GM12878 (cell line): ENCODE measurements around the gene GTPBP1. TPM values are rescaled to one million over a fixed set of nuclear protein-coding genes. Genes with fewer than 3 reads are reported as not detected.
A peak's percentile ranks its signal among the peaks of the same experiment; 100 is the strongest.

Experiments
- ATAC-seq: fragments of 200-7000 bp; cut with Tn5 transposase; 3 replicates; pipeline ENCODE4 v1.9.1; 2020; ENCODE audit warnings: mild to moderate bottlenecking, moderate library complexity
- BruUV-seq: library from RNA; stranded (reverse); fragments of 400-500 nt; replicated peaks from 2 replicates; lab custom pipeline; 2021; lab: Mats Ljungman, UMichigan
- CTCF ChIA-PET: fragments of 300-600 bp; sonication (Branson Sonifier 250); formaldehyde crosslinking; extraction: SDS; loops from one replicate; lab custom pipeline; 2021; ENCODE audit warnings: inconsistent platforms; lab: Yijun Ruan, JAX
- POLR2A ChIA-PET: fragments of 350-600 bp; formaldehyde crosslinking; extraction: SDS; loops from one replicate; lab custom pipeline; 2021; ENCODE audit warnings: inconsistent platforms; lab: Charles Lee
- RAD21 ChIA-PET: fragments of 300-600 bp; sonication (Branson Sonifier 250); formaldehyde crosslinking; loops from one replicate; lab custom pipeline; 2023; ENCODE audit warnings: antibody characterized with exemption; ENCODE audit not compliant: unreplicated experiment; lab: Charles Lee
- SMC1A ChIA-PET: fragments of 300-600 bp; sonication (Branson Sonifier 250); formaldehyde crosslinking; loops from one replicate; lab custom pipeline; 2023; ENCODE audit not compliant: unreplicated experiment, uncharacterized antibody; lab: Charles Lee
- DNase-seq: peaks from one replicate; pipeline ENCODE4 v3.0.0-alpha.2; 2011; ENCODE audit warnings: low read depth, low spot score
- FAIRE-seq: peaks from 3 replicates; lab custom pipeline; 2011; peaks lifted over from hg19 to GRCh38; lab: Jason Lieb, UNC
- H2AFZ ChIP-seq: 2 replicates; pipeline ENCODE4 v1.6.0; 2011; ENCODE audit warnings: low read depth, low read length, control low read depth; ENCODE audit not compliant: control insufficient read depth
- H3K27ac ChIP-seq: 2 replicates; pipeline ENCODE4 v1.5.1; 2011; ENCODE audit warnings: control low read depth; ENCODE audit not compliant: control insufficient read depth, insufficient read depth
- H3K27me3 ChIP-seq, 2 experiments: replicated peaks in 1 of 2; 2 replicates each; pipeline versions ENCODE4 v1.6.0 to v1.6.1; 2011; ENCODE audit warnings: low read length in 1 of 2; ENCODE audit not compliant: control insufficient read depth in 2 of 2, insufficient read depth in 2 of 2
- H3K36me3 ChIP-seq, 2 experiments: 2 replicates each; pipeline ENCODE4 v1.5.1; 2011; ENCODE audit warnings: low read length in 1 of 2; ENCODE audit not compliant: control insufficient read depth in 2 of 2, insufficient read depth in 2 of 2
- H3K4me1 ChIP-seq: 2 replicates; pipeline ENCODE4 v1.6.1; 2011; ENCODE audit warnings: mild to moderate bottlenecking, low read length, moderate library complexity, mixed read lengths; ENCODE audit not compliant: control insufficient read depth, insufficient read depth
- H3K4me2 ChIP-seq: 2 replicates; pipeline ENCODE4 v1.6.0; 2011; ENCODE audit warnings: control low read depth; ENCODE audit not compliant: control insufficient read depth, insufficient read depth
- H3K4me3 ChIP-seq: fragments of 200-600 bp; sonication (generic); 2 replicates; pipeline ENCODE4 v1.5.1; 2016
- H3K79me2 ChIP-seq: 2 replicates; pipeline ENCODE4 v1.6.0; 2011; ENCODE audit warnings: low read length; ENCODE audit not compliant: control insufficient read depth, insufficient read depth
- H3K9ac ChIP-seq: 2 replicates; pipeline ENCODE4 v1.8.0; 2011; ENCODE audit warnings: low read length, control low read depth, mixed read lengths; ENCODE audit not compliant: control insufficient read depth, insufficient read depth
- H3K9me3 ChIP-seq: replicated peaks from 3 replicates; pipeline ENCODE4 v1.5.1; 2011; ENCODE audit warnings: mild to moderate bottlenecking, low read length; ENCODE audit not compliant: control insufficient read depth, insufficient read depth
- H4K20me1 ChIP-seq: 2 replicates; pipeline ENCODE4 v1.6.0; 2011; ENCODE audit not compliant: control insufficient read depth, insufficient read depth
- ASH2L ChIP-seq: fragments of 300-600, 200-600 bp; sonication (generic); IDR thresholded peaks from 2 replicates; pipeline ENCODE4 v1.6.1; 2017; ENCODE audit warnings: low read depth, mild to moderate bottlenecking, borderline replicate concordance
- CBFB ChIP-seq: IDR thresholded peaks from 2 replicates; pipeline ENCODE4 v1.6.1; 2016; ENCODE audit warnings: antibody characterized with exemption, low read depth
- KDM1A ChIP-seq: fragments of 200-600 bp; sonication (generic); IDR thresholded peaks from 2 replicates; pipeline ENCODE4 v1.6.1; 2016; ENCODE audit warnings: borderline replicate concordance
- MYC ChIP-seq: IDR thresholded peaks from 2 replicates; pipeline ENCODE4 v1.6.1; 2011; ENCODE audit warnings: mild to moderate bottlenecking, low read length, moderate library complexity, inconsistent platforms; ENCODE audit not compliant: insufficient read depth, insufficient replicate concordance, insufficient read length, severe bottlenecking
- NFYA ChIP-seq: IDR thresholded peaks from 2 replicates; pipeline ENCODE4 v1.6.1; 2011; ENCODE audit warnings: low read depth, mild to moderate bottlenecking, low read length, improper control_type of control experiment, borderline replicate concordance
- POLR2AphosphoS5 ChIP-seq: IDR thresholded peaks from 2 replicates; pipeline ENCODE4 v1.6.1; 2011; ENCODE audit warnings: mild to moderate bottlenecking, low read length, inconsistent platforms
- POU2F2 ChIP-seq: IDR thresholded peaks from 3 replicates; pipeline ENCODE4 v1.6.1; 2011; ENCODE audit warnings: low read depth, mild to moderate bottlenecking, low read length, borderline replicate concordance
- RB1 ChIP-seq: fragments of 450-650 bp; formaldehyde crosslinking; IDR thresholded peaks from 2 replicates; pipeline ENCODE4 v1.6.1; 2017; ENCODE audit warnings: mild to moderate bottlenecking, borderline replicate concordance
- REST ChIP-seq: IDR thresholded peaks from 2 replicates; pipeline ENCODE4 v1.6.1; 2012; ENCODE audit warnings: mild to moderate bottlenecking, low read depth, low read length
- SUZ12 ChIP-seq: fragments of 200-600 bp; sonication (generic); IDR thresholded peaks from one replicate; pipeline ENCODE4 v1.6.1; 2018; ENCODE audit warnings: antibody characterized with exemption, mild to moderate bottlenecking; ENCODE audit not compliant: unreplicated experiment
- WGBS: methylation state at CpG from one replicate; pipeline ENCODE4 v1.1.6; 2016; ENCODE audit warnings: low lambda C conversion rate; ENCODE audit not compliant: insufficient replicate concordance, insufficient coverage; ENCODE audit errors: missing lambda C conversion rate; 5-methylcytosine and 5-hydroxymethylcytosine counted together
- in situ Hi-C: fragments of 300-500 bp; cut with MboI; formaldehyde crosslinking; loops from 9 replicates; pipeline ENCODE4 v1.14.3; 2018; ENCODE audit warnings: mixed read lengths
- intact Hi-C: fragments of 100-400 bp; cut with micrococcal nuclease; formaldehyde crosslinking; loops from one replicate; pipeline ENCODE4 v1.14.2; 2022; ENCODE audit not compliant: unreplicated experiment
- polyA plus RNA-seq, 11 experiments: library from polyadenylated mRNA; depleted of rRNA in 4 of 11; unstranded in 6 of 11; stranded (reverse) in 5 of 11; fragments of >200 nt; fragmentation: Nextera tagmentation in 4 of 11; fragmentation: Illumina TruSeq in 1 of 11; extraction: Ambion mirVana in 4 of 11; extraction: Trizol in 1 of 11; gene quantifications; 1 replicate in 1 of 11; 2 replicates in 10 of 11; pipeline versions ENCODE4 v1.2.1 to v1.2.3, GENCODE V29; 2011 to 2016; ENCODE audit warnings: inconsistent platforms in 2 of 11, missing spikeins in 2 of 11, low read depth in 1 of 11
- total RNA-seq, 4 experiments: library from RNA; depleted of rRNA in 3 of 4; stranded (reverse); fragments of >200 nt in 3 of 4; fragmentation: Illumina TruSeq in 1 of 4; extraction: Trizol in 1 of 4; gene quantifications; 2 replicates each; pipeline versions ENCODE4 v1.2.1 to v1.2.3, GENCODE V29; 2013 to 2021
- TF ChIP-seq, protein P1 (sequence below): fragments of 450-650 bp; IDR thresholded peaks from 2 replicates; pipeline ENCODE4 v1.6.1; 2017; ENCODE audit warnings: mild to moderate bottlenecking
- TF ChIP-seq, protein P2 (sequence below): IDR thresholded peaks from 2 replicates; pipeline ENCODE4 v1.6.1; 2012; ENCODE audit warnings: low read length, inconsistent platforms

Gene GTPBP1
- total and polyA plus RNA-seq, 10 of the 15 experiments (the other 5 are each of a cell fraction or from before 2014, with no cell fraction given), result 0.89 to 63.1 (median 34.2) TPM

DNA sequence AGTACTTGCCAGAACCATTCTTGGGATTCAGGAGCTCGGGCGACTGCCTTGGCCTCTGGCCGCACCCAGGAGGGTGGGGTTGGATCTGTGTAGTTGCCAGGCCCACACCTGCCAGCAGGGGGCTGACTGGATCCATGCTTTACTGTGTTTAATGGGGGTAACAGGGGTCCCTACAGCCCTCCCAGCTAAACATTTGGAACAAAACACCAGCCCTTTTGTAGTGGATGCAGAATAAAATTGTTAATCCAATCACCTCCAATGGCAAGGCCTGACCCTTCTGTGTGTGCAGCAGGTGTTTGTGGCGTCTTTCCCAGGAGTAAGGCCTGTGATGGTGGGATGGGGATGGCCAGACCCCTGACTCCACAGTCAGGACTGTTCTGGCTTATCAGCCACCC is 27.6 kb downstream of the GTPBP1 start:
- no TSS peak for BruUV-seq
- no peaks in the 10 kb centered on the region for H3K79me2 ChIP-seq
- ChIA-PET RAD21 (interaction anchor here (1.8 kb wide), 1 partner anchor 32 kb away, joined by 4 read pairs; no protein-coding TSS in a partner anchor), CTCF (interaction anchor here (0.9 to 3.7 kb wide), 12 partner anchors 8 to 681 kb away, joined by 3 to 26 read pairs (median 5); no protein-coding TSS in a partner anchor), POLR2A (interaction anchor here (1.3 kb wide), 1 partner anchor 18 kb away, joined by 3 read pairs; no protein-coding TSS in a partner anchor), SMC1A (interaction anchor here (0.8 to 1.3 kb wide), 2 partner anchors 18 to 52 kb away, joined by 3 to 5 read pairs; partner anchors contain the start of gene TOMM22)
- no peak overlapping the region for H3K4me2 ChIP-seq
- H3K4me1 ChIP-seq, result no peaks in the 10 kb centered on the region
- in situ Hi-C loops (no loop called here), intact Hi-C loops (no loop called here)
- FAIRE-seq (no peak), DNase-seq (no peak), ATAC-seq (peak; percentile 78)
- no peak overlapping the region for H2AFZ ChIP-seq
- H3K36me3 ChIP-seq, result peaks cover 31 to 64% of the 10 kb centered on the region in 2 experiments
- WGBS, result 38% methylated on average over 4 of the region's 4 CpGs
- H3K27ac ChIP-seq, result no peak overlapping the region
- H3K9ac ChIP-seq, result no peak overlapping the region
- peaks cover 2% of the 10 kb centered on the region; the same call in 1 of the 2 replicates for H4K20me1 ChIP-seq
- H3K9me3 ChIP-seq, result no peaks in the 10 kb centered on the region
- H3K27me3 ChIP-seq, result no peaks in the 10 kb centered on the region
- H3K4me3 ChIP-seq, result no peak overlapping the region
- 0 out of 2 replicates have a peak, but pooled peaks have one; percentile 19 for TF ChIP-seq RB1
- no peak for TF ChIP-seq NFYA
- no peak for TF ChIP-seq KDM1A
- TF ChIP-seq POU2F2, result peak; percentile 50; the same call in 2 of the 3 replicates
- no peak for TF ChIP-seq MYC
- TF ChIP-seq SUZ12, result no peak
- TF ChIP-seq, protein P1, sequence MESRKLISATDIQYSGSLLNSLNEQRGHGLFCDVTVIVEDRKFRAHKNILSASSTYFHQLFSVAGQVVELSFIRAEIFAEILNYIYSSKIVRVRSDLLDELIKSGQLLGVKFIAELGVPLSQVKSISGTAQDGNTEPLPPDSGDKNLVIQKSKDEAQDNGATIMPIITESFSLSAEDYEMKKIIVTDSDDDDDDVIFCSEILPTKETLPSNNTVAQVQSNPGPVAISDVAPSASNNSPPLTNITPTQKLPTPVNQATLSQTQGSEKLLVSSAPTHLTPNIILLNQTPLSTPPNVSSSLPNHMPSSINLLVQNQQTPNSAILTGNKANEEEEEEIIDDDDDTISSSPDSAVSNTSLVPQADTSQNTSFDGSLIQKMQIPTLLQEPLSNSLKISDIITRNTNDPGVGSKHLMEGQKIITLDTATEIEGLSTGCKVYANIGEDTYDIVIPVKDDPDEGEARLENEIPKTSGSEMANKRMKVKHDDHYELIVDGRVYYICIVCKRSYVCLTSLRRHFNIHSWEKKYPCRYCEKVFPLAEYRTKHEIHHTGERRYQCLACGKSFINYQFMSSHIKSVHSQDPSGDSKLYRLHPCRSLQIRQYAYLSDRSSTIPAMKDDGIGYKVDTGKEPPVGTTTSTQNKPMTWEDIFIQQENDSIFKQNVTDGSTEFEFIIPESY, result no peak
- peak; percentile 16; the same call in 1 of the 2 replicates for TF ChIP-seq POLR2AphosphoS5
- TF ChIP-seq CBFB, result 0 out of 2 replicates have a peak, but pooled peaks have one; percentile 41
- no peak for TF ChIP-seq REST
- TF ChIP-seq, protein P2, sequence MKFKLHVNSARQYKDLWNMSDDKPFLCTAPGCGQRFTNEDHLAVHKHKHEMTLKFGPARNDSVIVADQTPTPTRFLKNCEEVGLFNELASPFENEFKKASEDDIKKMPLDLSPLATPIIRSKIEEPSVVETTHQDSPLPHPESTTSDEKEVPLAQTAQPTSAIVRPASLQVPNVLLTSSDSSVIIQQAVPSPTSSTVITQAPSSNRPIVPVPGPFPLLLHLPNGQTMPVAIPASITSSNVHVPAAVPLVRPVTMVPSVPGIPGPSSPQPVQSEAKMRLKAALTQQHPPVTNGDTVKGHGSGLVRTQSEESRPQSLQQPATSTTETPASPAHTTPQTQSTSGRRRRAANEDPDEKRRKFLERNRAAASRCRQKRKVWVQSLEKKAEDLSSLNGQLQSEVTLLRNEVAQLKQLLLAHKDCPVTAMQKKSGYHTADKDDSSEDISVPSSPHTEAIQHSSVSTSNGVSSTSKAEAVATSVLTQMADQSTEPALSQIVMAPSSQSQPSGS, result no peak
- TF ChIP-seq ASH2L, result no peak
